GM19193 (cell line): ENCODE measurements around the gene MCC.

ENCODE experiments used
- POLR2A ChIP-seq: IDR thresholded peaks from 4 replicates; pipeline ENCODE4 v1.6.1; 2011; ENCODE audit not compliant: insufficient read depth, insufficient read length; ENCODE audit errors: extremely low read depth

Gene MCC

DNA sequence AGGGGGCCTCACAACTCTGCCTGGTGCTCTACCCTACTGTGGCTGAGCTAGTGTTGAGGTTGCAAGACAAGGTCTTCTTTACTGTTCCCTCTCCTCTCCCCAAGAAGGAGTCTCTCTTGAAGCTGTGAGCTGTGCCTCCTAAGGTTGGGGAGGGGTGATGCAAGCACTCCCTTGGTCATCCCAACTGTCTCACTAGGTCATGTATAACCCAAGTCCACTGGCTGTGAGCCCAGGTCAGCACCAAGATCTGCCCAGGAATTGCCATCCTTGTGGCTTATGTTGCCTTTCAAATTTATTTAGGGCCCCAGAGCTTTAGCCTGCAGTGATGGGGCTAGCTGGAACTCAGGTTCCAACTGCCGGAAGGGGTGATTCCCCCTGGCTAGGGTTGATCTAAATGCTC is 14.9 kb upstream of the MCC start:
- no peak for TF ChIP-seq POLR2A

GRCh38 chr5:113502073-113502472 is 13.8 kb upstream of the MCC start:
- no peak for TF ChIP-seq POLR2A

DNA sequence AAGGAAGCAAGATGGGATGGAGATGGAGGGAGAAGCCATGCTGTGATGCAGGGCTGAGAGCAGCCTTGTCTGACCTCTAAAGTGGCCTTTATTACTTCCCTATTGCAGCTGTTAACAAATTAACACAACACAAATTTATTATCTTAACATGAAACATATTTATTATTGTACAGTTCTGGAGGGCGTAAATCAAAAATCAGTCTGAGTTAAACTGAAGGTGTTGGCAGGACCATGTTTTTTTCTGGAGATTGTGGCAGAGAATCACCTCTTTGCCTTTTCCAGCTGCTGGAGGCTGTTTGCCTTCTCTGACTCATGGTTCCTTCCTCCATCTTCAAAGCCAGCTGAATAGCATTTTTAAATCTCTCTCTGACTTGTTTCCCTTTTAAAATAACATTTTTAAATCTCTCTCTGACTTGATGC is 7.2 kb upstream of the MCC start:
- TF ChIP-seq POLR2A = no peak

DNA sequence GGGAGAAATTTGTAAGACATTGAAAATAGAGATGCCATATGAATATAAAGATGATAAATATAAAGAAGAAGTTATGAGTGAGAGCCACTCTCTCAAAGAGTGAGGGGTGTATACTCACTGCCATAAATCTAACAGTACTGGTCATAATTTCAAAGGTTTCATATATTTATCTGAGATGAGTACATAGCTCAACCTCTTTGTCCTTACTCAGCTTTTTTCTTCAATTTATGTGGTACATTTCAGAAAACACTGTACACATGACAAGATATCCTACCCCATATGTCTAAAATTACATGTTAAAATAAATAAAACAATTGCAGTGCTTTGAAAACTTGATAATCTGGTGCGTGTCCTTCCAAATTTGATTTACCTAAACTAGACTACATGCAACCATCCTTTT is 5.2 kb upstream of the MCC start:
- TF ChIP-seq POLR2A = no peak

DNA sequence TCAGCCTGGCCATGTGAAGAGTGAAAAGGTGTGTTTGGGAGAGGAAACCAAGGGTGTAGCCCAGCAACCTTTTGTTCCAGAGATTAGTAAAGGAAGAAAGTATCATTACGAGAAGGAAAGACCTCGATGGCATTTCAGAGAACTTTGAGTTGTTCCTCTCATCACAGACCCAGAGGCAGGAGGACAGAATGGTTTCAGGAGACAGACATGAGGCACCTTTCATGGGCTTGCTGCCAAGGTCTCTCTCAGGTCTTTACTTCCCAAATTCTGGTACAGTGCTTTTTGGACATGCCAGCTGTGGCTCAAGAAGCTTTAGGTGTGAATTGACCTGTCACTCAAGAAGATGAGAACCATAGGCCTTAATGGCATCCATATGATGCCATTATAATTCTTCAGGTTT is 2.8 kb upstream of the MCC start:
- TF ChIP-seq POLR2A = no peak

DNA sequence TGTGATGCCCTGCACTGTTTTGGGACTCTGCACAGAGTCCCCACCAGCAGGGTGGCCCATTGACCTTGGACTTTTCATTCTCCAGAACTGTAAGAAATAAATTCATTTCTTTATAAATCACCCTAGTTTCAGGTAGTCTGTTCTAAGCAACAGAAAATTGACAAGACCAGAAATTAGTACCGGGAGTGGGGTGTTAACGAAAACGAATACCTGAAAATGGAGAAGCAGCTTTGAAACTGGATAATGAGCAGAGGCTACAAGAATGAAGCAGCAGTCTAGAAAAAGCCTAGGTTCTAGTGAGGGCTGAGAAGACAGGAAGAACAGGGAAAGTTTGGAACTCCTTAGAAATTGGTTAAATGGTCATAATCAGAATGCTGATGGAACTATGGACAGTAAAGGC is 2.1 kb upstream of the MCC start:
- TF ChIP-seq POLR2A = no peak

DNA sequence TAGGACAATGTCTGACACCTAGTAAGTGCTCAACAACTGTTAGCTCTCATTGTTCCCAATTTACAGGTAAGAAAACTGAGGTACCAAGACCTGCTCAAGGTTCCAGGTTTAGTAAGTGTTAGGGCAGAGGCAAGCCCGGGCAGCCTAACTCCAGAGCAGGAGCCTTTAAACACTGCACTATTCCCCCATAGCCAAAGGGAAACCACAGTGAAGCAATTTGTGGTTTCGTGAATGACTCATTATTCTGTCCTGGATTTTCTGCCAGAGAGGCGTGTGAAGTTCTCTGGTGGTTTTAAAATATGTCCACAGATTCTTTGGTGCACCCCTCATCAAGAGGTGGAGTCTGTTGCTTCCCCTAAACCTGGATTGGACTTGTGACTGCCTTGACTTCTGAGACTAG is 1.0 kb upstream of the MCC start:
- no peak for TF ChIP-seq POLR2A

DNA sequence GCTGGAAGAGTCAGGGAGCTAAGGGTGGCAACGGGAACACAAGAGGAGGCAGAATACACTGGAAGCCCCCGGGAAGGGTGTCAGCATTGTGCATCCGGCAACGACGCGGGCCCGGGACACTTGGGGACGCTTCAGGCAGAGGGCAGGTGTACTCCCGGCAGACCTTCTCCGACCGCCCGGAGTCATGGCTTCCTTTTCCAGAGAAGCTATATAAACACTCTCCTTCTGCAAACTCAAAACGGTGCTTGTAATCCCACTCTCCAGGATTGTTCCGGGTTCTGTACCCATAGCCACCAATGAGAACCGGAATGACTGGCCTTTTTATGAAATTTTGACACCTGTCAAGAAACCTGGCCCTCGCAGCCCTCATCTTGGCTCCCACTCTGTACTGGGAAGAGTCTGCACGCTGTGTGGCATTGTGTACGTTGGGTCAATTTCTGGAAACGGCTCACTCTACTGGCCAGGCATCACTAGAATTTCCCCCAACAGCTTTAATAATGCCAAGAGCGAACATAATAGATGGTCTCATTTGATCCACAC is 462 bp upstream of the MCC start:
- no peak for TF ChIP-seq POLR2A

DNA sequence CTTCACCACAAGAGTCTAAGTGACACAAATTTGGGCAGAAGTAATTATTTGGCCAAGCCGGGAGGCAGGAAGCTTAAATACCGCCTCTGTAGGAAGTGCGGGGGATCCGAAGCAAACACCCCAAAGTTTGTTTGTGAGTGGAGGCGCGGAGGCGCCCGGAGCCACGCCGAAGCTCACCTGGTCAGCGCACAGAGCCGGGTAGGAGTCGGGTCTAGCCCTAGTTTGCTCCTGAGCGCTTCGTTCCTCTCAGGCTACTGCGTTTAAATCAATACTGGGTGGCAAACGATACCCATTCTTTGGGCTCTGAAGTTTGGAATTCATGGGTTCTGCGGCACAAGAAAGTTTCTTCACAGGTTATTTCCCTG is 855 bp downstream of the MCC start:
- no peak for TF ChIP-seq POLR2A

DNA sequence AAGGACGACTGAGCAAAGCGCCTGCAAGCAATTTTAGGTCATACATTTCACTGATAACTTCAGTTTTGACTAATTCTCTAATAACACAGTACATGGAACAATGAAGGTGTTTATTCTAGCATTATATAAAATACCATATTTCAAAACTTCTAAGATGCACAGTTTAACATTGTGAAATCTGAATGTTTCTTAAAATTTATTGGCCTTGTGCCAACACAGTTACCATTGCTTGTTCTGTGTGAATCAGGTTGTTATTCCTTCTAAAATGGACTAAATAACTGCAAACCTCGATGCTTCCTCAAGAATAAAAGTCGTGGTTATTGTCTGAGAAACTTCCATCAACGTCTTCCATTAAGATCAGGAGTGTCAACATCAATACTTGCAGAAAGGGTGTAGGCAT is 8.0 kb downstream of the MCC start:
- no peak for TF ChIP-seq POLR2A

DNA sequence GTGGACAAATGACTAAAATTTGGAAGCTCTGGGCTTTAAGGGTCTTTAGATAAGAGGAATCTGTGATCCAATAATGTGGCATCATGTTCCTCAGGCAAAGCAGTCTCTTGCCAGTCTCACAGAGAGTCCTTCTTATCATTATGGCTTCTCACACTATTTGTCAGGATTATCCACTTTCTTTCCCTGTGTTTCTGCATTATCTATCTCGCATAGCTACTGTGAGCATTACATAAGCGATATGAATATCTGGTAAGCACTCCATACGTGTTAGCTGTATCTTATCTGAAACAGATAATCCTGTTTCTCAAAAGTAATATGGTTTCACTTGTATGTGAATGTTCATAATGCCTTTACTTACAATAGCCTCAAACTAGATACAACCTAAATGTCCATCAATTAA is 9.6 kb downstream of the MCC start:
- no peak for TF ChIP-seq POLR2A

- no peak for TF ChIP-seq POLR2A
Observed at GRCh38 chr5:113474100-113474728, 14.0 kb downstream of the MCC start.

DNA sequence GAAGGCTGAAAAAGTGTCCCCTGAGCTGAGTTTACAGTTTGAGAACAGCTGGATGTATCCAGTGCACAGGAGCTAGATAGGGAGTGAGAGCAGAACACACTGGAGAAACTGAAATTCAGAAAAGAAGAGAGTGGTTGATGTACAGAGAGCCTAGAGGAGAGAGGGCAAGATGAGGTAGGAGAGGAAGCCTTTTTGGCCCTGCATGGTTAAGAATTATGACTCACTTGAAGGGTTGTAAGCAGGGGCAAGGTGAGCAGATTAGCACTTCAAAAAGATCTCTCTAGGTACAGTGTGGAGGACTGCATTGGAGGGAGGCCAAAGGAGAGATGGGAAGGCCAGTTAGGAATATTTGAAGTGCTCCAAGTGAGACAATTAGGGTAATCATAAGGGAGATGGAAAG is 25.2 kb downstream of the MCC start:
- TF ChIP-seq POLR2A = no peak

- no peak for TF ChIP-seq POLR2A
Observed at GRCh38 chr5:113452941-113453340, 35.3 kb downstream of the MCC start.

GRCh38 chr5:113451797-113452196 is 36.5 kb downstream of the MCC start:
- TF ChIP-seq POLR2A = no peak

DNA sequence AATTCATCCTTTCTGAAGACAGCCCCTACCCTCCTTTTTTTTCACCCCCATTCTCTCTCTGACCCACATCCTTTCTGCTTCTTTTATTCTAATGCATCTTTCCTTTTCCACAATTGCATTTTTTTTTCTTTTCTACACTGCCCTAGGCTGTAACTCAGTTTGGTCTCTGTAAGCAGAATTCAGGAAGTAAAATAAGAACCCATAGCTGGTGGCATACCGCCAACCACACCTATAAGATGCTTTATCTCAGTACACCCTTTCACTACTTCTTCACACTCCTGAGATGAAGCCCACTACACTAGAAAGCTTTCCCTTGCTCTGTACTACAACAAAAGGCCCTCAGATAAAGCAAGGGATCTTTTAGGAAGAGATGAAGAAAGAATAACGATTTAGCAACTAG is 37.3 kb downstream of the MCC start:
- TF ChIP-seq POLR2A = no peak

- no peak for TF ChIP-seq POLR2A
Observed at GRCh38 chr5:113450462-113450861, 37.8 kb downstream of the MCC start.
